ENCODE data around the gene GLRX3. TPM values are rescaled to one million over a fixed set of nuclear protein-coding genes. Genes with fewer than 3 reads are reported as not detected.

Gene GLRX3
- total RNA-seq, 2 experiments from 2014 or later, result 117 to 123 TPM

DNA sequence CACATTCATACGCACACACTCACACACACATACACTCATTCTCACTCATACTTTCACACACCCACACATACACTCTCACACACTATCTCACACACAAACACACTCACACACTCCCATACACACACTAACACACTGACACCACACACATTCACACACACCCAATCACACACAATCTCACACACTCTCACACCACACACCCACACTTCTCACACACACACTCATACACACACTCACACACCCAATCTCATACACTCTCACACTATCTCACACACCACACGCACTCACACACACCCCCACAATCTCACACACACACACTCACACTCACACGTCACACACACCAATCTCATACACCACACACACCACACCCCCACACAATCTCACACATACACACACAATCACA is 71.0 kb downstream of the GLRX3 start:
- POLR2A ChIA-PET, result no interaction called here
- ATAC-seq, result no peak
- H3K27ac Mint-ChIP-seq, result no peak overlapping the region
- no peaks in the 10 kb centered on the region for H3K9me3 Mint-ChIP-seq (ENCODE audit: low read depth)
- H3K27me3 Mint-ChIP-seq, result no peaks in the 10 kb centered on the region
- intact Hi-C loops (cut with DNase I, micrococcal nuclease), result no loop called here
- DNase-seq, result no peak
- H3K4me3 Mint-ChIP-seq, result no peak overlapping the region
- CTCF ChIA-PET, result no interaction called here
- no peaks in the 10 kb centered on the region for H3K36me3 Mint-ChIP-seq (ENCODE audit: low read depth)
- H3K4me1 Mint-ChIP-seq, result no peaks in the 10 kb centered on the region

DNA sequence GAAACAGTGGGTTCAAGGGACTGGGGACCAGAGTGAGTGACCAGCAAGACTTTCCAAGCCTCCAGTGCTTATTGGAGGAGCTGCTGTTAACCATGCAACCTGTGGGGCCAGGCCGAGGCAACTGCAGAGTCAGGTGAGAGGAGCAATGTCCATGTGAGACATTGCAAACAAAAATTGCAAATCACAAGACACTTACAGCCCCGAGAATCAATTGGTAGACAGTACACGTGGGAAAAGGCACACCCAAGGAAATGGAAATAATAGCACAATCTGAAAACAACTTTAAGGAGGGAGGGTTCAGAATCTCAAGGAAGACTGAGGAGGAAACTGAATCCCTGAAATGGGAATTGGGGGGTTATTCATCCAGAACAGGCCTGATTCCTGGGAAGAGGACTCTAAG is 72.6 kb downstream of the GLRX3 start:
- DNase-seq (no peak), ATAC-seq (no peak)
- no peaks in the 10 kb centered on the region for H3K36me3 Mint-ChIP-seq (ENCODE audit: low read depth)
- ChIA-PET CTCF (no interaction called here), POLR2A (no interaction called here)
- intact Hi-C loops (cut with DNase I, micrococcal nuclease), result no loop called here
- no peak overlapping the region for H3K4me3 Mint-ChIP-seq
- no peaks in the 10 kb centered on the region for H3K4me1 Mint-ChIP-seq
- no peaks in the 10 kb centered on the region for H3K9me3 Mint-ChIP-seq (ENCODE audit: low read depth)
- H3K27ac Mint-ChIP-seq, result no peak overlapping the region
- no peaks in the 10 kb centered on the region for H3K27me3 Mint-ChIP-seq

- H3K27me3 Mint-ChIP-seq, result no peaks in the 10 kb centered on the region
- no peak overlapping the region for H3K27ac Mint-ChIP-seq
- ChIA-PET CTCF (no interaction called here), POLR2A (no interaction called here)
- ATAC-seq, result no peak
- H3K4me3 Mint-ChIP-seq, result no peak overlapping the region
- no peaks in the 10 kb centered on the region for H3K9me3 Mint-ChIP-seq (ENCODE audit: low read depth)
- DNase-seq, result no peak
- intact Hi-C loops (cut with DNase I, micrococcal nuclease), result no loop called here
- H3K36me3 Mint-ChIP-seq (ENCODE audit: low read depth), result no peaks in the 10 kb centered on the region
- no peaks in the 10 kb centered on the region for H3K4me1 Mint-ChIP-seq
These were observed 76.6 kb downstream of the GLRX3 start for GRCh38 chr10:130212746-130213145.

DNA sequence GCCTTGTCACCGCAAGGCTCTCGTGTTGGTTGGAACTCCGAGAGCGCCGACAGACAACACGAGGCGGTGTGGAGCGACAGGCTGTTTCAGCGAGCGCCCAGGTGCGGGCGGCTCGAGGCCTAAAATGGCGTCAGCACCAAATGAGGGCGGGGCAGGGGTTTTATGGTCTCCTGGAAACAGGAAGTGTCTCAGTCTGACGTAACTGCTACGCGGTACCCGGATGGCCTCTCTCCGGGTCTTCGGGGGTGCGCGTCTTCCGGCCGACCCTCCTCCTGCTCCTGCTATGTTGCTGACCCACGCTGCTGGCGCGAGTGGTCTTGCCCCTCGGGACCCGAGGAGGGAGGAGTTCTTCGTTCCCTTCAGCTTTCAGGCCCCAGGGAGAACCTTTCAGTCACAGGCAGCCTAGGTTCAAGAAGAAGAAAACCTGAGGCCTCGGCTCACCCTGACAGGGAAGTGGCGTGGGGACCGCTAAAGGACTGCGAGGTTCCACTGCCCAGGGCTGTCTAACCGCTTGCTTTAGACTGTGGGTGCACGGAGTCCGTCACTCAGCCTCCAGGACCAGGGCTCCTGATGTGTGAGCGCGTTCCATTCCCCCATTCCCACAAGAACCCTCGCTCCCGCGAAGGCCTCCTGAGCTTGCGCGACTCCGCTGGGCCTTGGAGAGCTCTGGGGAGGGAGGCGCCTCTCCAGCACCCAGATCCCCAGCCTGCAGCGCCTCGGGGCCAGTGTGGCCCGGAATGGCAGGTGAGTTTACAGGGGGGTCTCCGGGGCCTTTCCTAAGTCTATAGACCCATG is 77.3 kb downstream of the GLRX3 start:
- ChIA-PET POLR2A (no interaction called here), CTCF (no interaction called here)
- Mint-ChIP-seq H3K4me3 (no peak overlapping the region), H3K4me1 (no peaks in the 10 kb centered on the region), H3K27ac (no peak overlapping the region), H3K27me3 (no peaks in the 10 kb centered on the region), H3K36me3 (ENCODE audit: low read depth) (no peaks in the 10 kb centered on the region), H3K9me3 (ENCODE audit: low read depth) (no peaks in the 10 kb centered on the region)
- DNase-seq (no peak), ATAC-seq (no peak)
- intact Hi-C loops (cut with DNase I, micrococcal nuclease), result no loop called here

DNA sequence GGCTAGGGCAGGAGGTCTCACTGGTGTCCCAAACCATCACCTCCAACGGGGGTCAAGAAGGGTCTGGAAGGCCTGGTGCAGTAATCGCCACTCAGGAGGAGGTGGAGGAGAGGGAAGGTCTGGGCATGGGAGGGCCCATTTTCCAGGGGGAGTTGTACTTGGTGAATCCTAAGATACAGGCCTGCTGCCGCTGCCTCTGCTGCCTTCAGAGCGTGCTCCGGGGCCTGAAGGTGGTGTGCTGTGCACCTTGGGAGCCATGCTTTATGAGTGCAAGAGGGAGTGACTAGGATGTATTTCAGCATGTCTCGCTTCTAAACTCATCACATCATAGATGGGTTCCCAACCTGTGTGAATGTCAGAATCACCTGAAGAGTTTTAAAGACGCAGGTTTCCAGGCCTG is 78.2 kb downstream of the GLRX3 start:
- Mint-ChIP-seq H3K27me3 (no peaks in the 10 kb centered on the region), H3K27ac (no peak overlapping the region), H3K9me3 (ENCODE audit: low read depth) (no peaks in the 10 kb centered on the region), H3K4me1 (no peaks in the 10 kb centered on the region), H3K36me3 (ENCODE audit: low read depth) (no peaks in the 10 kb centered on the region), H3K4me3 (no peak overlapping the region)
- ChIA-PET POLR2A (no interaction called here), CTCF (no interaction called here)
- ATAC-seq (no peak), DNase-seq (no peak)
- intact Hi-C loops (cut with DNase I, micrococcal nuclease), result no loop called here

- no peak for DNase-seq
- Mint-ChIP-seq H3K27me3 (no peaks in the 10 kb centered on the region), H3K27ac (no peak overlapping the region), H3K4me3 (no peak overlapping the region), H3K36me3 (ENCODE audit: low read depth) (no peaks in the 10 kb centered on the region), H3K9me3 (ENCODE audit: low read depth) (no peaks in the 10 kb centered on the region), H3K4me1 (no peaks in the 10 kb centered on the region)
- intact Hi-C loops (cut with DNase I, micrococcal nuclease), result no loop called here
- ATAC-seq, result no peak
- POLR2A ChIA-PET, result no interaction called here
- CTCF ChIA-PET, result interaction anchor here (0.5 to 0.9 kb wide), 2 partner anchors 25 to 29 kb away, joined by 3 read pairs; no protein-coding TSS in a partner anchor
These were observed 79.2 kb downstream of the GLRX3 start for GRCh38 chr10:130215151-130215930.

- POLR2A ChIA-PET, result no interaction called here
- H3K9me3 Mint-ChIP-seq (ENCODE audit: low read depth), result no peaks in the 10 kb centered on the region
- no peak overlapping the region for H3K4me3 Mint-ChIP-seq
- no peaks in the 10 kb centered on the region for H3K27me3 Mint-ChIP-seq
- no peak overlapping the region for H3K27ac Mint-ChIP-seq
- intact Hi-C loops (cut with DNase I, micrococcal nuclease), result no loop called here
- CTCF ChIA-PET, result interaction anchor here (0.9 kb wide), 1 partner anchor 30 kb away, joined by 3 read pairs; no protein-coding TSS in a partner anchor
- H3K4me1 Mint-ChIP-seq, result no peaks in the 10 kb centered on the region
- no peaks in the 10 kb centered on the region for H3K36me3 Mint-ChIP-seq (ENCODE audit: low read depth)
- DNase-seq (no peak), ATAC-seq (no peak)
These were observed 79.7 kb downstream of the GLRX3 start for GRCh38 chr10:130215931-130216231.

- ChIA-PET POLR2A (no interaction called here), CTCF (no interaction called here)
- Mint-ChIP-seq H3K36me3 (ENCODE audit: low read depth) (no peaks in the 10 kb centered on the region), H3K27me3 (no peaks in the 10 kb centered on the region), H3K9me3 (ENCODE audit: low read depth) (no peaks in the 10 kb centered on the region), H3K27ac (no peak overlapping the region), H3K4me3 (no peak overlapping the region), H3K4me1 (no peaks in the 10 kb centered on the region)
- DNase-seq (no peak), ATAC-seq (no peak)
- intact Hi-C loops (cut with DNase I, micrococcal nuclease), result no loop called here
These were observed 82.0 kb downstream of the GLRX3 start for GRCh38 chr10:130218181-130218641.

GRCh38 chr10:130218936-130219335 is 82.7 kb downstream of the GLRX3 start:
- Mint-ChIP-seq H3K27ac (no peak overlapping the region), H3K27me3 (no peaks in the 10 kb centered on the region), H3K4me1 (no peaks in the 10 kb centered on the region), H3K4me3 (no peak overlapping the region), H3K9me3 (ENCODE audit: low read depth) (no peaks in the 10 kb centered on the region), H3K36me3 (ENCODE audit: low read depth) (no peaks in the 10 kb centered on the region)
- ATAC-seq, result no peak
- no peak for DNase-seq
- intact Hi-C loops (cut with DNase I, micrococcal nuclease), result no loop called here
- ChIA-PET CTCF (no interaction called here), POLR2A (no interaction called here)

GRCh38 chr10:130220251-130221185 is 84.3 kb downstream of the GLRX3 start:
- CTCF ChIA-PET, result no interaction called here
- POLR2A ChIA-PET, result no interaction called here
- DNase-seq, result no peak
- Mint-ChIP-seq H3K36me3 (ENCODE audit: low read depth) (no peaks in the 10 kb centered on the region), H3K4me3 (no peak overlapping the region), H3K27me3 (no peaks in the 10 kb centered on the region), H3K4me1 (no peaks in the 10 kb centered on the region), H3K9me3 (ENCODE audit: low read depth) (no peaks in the 10 kb centered on the region), H3K27ac (no peak overlapping the region)
- intact Hi-C loops (cut with DNase I, micrococcal nuclease), result no loop called here
- no peak for ATAC-seq

DNA sequence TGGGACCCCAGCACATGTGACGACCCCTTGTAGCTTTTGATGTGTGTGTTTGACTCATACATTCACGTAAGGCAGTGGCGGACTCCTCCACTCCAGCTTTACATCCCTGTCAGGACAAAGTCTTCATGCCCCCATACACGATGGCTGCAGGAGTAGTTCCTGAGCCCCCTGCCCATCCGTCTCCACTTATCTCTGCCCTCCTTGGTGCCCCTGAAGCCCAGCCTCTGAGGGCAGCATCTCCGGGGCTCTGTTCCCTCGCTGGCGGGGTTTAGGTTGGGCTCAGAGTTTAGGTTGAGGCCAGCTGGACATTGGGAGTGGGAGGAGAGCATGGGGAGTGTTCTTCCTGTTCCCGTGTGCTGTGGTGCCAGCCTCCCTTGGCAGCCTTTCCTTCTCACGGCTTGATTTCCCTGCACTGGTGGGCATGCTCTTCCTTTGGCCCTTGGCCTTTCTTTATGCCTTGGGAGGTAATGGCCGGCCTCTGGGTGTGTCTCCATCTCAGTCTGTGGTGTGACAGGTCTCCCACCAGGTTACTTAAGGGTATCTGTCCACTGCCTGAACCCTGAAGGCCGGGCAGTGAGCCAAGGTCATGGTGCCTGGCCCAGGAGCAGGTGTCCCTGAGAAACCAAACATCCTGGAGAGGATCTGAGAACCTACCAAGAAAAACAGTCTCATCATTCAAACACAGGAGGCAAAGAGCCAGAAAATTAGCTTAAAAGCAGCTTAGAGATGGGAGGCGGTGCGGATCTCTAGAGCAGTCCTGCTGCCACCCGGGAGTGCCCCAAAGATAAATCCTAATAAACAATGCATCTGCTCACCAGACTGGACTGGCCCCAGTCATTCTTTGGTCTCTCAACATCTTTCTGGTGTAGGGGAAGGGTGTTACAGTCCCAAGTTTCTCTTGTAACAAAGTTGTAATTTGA is 85.5 kb downstream of the GLRX3 start:
- Mint-ChIP-seq H3K36me3 (ENCODE audit: low read depth) (peaks cover 2% of the 10 kb centered on the region), H3K27me3 (no peaks in the 10 kb centered on the region), H3K9me3 (ENCODE audit: low read depth) (peaks cover 3% of the 10 kb centered on the region), H3K4me1 (no peaks in the 10 kb centered on the region), H3K4me3 (no peak overlapping the region), H3K27ac (no peak overlapping the region)
- DNase-seq, result no peak
- intact Hi-C loops (cut with DNase I, micrococcal nuclease), result no loop called here
- ATAC-seq, result no peak
- CTCF ChIA-PET, result interaction anchor here (0.6 kb wide), 1 partner anchor 295 kb away, joined by 4 read pairs; no protein-coding TSS in a partner anchor
- POLR2A ChIA-PET, result no interaction called here

Measured in activated CD4-positive, alpha-beta T cell treated with anti-CD3 and anti-CD28 coated beads for 36 hours (primary cell).